MM.1S (cell line): ENCODE results near the gene FILIP1.

Source experiments
- DNase-seq: peaks from one replicate; pipeline ENCODE4 v3.0.0-alpha.2; 2015
- H2AFZ ChIP-seq: fragments of 300-600 bp; sonication (generic); 2 replicates; pipeline ENCODE4 v1.6.0; 2016; ENCODE audit warnings: antibody characterized with exemption, low read length
- H3F3A ChIP-seq: fragments of 300-600 bp; sonication (generic); 2 replicates; pipeline ENCODE4 v1.6.1; 2016; ENCODE audit warnings: mild to moderate bottlenecking, antibody characterized with exemption, low read length, moderate library complexity, mixed read lengths; ENCODE audit not compliant: insufficient read depth
- H3K27ac ChIP-seq: fragments of 300-600 bp; sonication (generic); 2 replicates; pipeline ENCODE4 v1.5.1; 2016; ENCODE audit warnings: mild to moderate bottlenecking, low read length
- H3K27me3 ChIP-seq: fragments of 300-600 bp; sonication (generic); replicated peaks from 2 replicates; pipeline ENCODE4 v1.6.0; 2016; ENCODE audit warnings: low read length; ENCODE audit not compliant: insufficient read depth
- H3K36me3 ChIP-seq: fragments of 300-600 bp; sonication (generic); replicated peaks from 2 replicates; pipeline ENCODE4 v1.6.1; 2016; ENCODE audit warnings: mild to moderate bottlenecking, low read length, mixed read lengths; ENCODE audit not compliant: insufficient read depth
- H3K4me1 ChIP-seq: fragments of 300-600 bp; sonication (generic); 2 replicates; pipeline ENCODE4 v1.6.1; 2016; ENCODE audit warnings: low read length, mixed read lengths
- H3K4me2 ChIP-seq: fragments of 300-600 bp; sonication (generic); 2 replicates; pipeline ENCODE4 v1.6.0; 2016; ENCODE audit warnings: low read depth, low read length
- H3K4me3 ChIP-seq: fragments of 300-600 bp; sonication (generic); 2 replicates; pipeline ENCODE4 v1.5.1; 2016; ENCODE audit warnings: low read length, mixed read lengths
- H3K79me2 ChIP-seq: fragments of 300-600 bp; sonication (generic); 2 replicates; pipeline ENCODE4 v1.6.1; 2016; ENCODE audit warnings: mixed run types, low read length, mixed read lengths
- H3K9ac ChIP-seq: fragments of 300-600 bp; sonication (generic); 2 replicates; pipeline ENCODE4 v1.6.1; 2016; ENCODE audit warnings: low read length, mixed read lengths
- H3K9me2 ChIP-seq: fragments of 300-600 bp; sonication (generic); replicated peaks from 2 replicates; pipeline ENCODE4 v1.6.1; 2016; ENCODE audit warnings: mild to moderate bottlenecking, low read length, mixed read lengths; ENCODE audit not compliant: insufficient read depth
- H3K9me3 ChIP-seq: fragments of 300-600 bp; sonication (generic); replicated peaks from 2 replicates; pipeline ENCODE4 v1.6.1; 2016; ENCODE audit warnings: mild to moderate bottlenecking, low read length, mixed read lengths; ENCODE audit not compliant: insufficient read depth
- H4K20me1 ChIP-seq: fragments of 300-600 bp; sonication (generic); 2 replicates; pipeline ENCODE4 v1.6.1; 2016; ENCODE audit warnings: mild to moderate bottlenecking, low read length, moderate library complexity, mixed read lengths; ENCODE audit not compliant: insufficient read depth
- EZH2 ChIP-seq: fragments of 300-600 bp; sonication (generic); optimal IDR thresholded peaks from 2 replicates; pipeline ENCODE3; 2017; ENCODE audit warnings: low read depth, mild to moderate bottlenecking, antibody characterized with exemption, low read length, mixed read lengths
- EZH2phosphoT487 ChIP-seq: fragments of 300-600 bp; sonication (generic); IDR thresholded peaks from 2 replicates; pipeline ENCODE4 v1.6.1; 2018; ENCODE audit warnings: antibody characterized with exemption, low read length
- TF ChIP-seq, protein P1 (sequence below): fragments of 300-600 bp; sonication (generic); IDR thresholded peaks from 2 replicates; pipeline ENCODE4 v1.5.1; 2016; ENCODE audit warnings: antibody characterized with exemption, low read length, mixed read lengths

Gene FILIP1

GRCh38 chr6:75382634-75382900 lies 111.0 kb downstream of the FILIP1 start:
- Histone ChIP-seq H3K9me3 (no peaks in the 10 kb centered on the region), H4K20me1 (no peaks in the 10 kb centered on the region), H3K4me1 (no peaks in the 10 kb centered on the region), H3K4me2 (no peak overlapping the region), H3K27me3 (no peaks in the 10 kb centered on the region), H3K27ac (no peak overlapping the region), H2AFZ (no peak overlapping the region), H3K9ac (no peak overlapping the region), H3K79me2 (no peaks in the 10 kb centered on the region), H3K4me3 (no peak overlapping the region), H3K9me2 (no peaks in the 10 kb centered on the region), H3K36me3 (no peaks in the 10 kb centered on the region), H3F3A (no peaks in the 10 kb centered on the region)
- DNase-seq = no peak
- TF ChIP-seq EZH2 = no peak
- TF ChIP-seq, protein P1, sequence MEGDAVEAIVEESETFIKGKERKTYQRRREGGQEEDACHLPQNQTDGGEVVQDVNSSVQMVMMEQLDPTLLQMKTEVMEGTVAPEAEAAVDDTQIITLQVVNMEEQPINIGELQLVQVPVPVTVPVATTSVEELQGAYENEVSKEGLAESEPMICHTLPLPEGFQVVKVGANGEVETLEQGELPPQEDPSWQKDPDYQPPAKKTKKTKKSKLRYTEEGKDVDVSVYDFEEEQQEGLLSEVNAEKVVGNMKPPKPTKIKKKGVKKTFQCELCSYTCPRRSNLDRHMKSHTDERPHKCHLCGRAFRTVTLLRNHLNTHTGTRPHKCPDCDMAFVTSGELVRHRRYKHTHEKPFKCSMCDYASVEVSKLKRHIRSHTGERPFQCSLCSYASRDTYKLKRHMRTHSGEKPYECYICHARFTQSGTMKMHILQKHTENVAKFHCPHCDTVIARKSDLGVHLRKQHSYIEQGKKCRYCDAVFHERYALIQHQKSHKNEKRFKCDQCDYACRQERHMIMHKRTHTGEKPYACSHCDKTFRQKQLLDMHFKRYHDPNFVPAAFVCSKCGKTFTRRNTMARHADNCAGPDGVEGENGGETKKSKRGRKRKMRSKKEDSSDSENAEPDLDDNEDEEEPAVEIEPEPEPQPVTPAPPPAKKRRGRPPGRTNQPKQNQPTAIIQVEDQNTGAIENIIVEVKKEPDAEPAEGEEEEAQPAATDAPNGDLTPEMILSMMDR = no peak
- no peak for TF ChIP-seq EZH2phosphoT487

GRCh38 chr6:75381877-75382633 lies 111.5 kb downstream of the FILIP1 start:
- Histone ChIP-seq H3K4me2 (no peak overlapping the region), H3K9me2 (no peaks in the 10 kb centered on the region), H3F3A (no peaks in the 10 kb centered on the region), H3K36me3 (no peaks in the 10 kb centered on the region), H3K9me3 (no peaks in the 10 kb centered on the region), H3K9ac (no peak overlapping the region), H4K20me1 (no peaks in the 10 kb centered on the region), H3K27ac (no peak overlapping the region), H3K4me1 (no peaks in the 10 kb centered on the region), H3K27me3 (no peaks in the 10 kb centered on the region), H3K79me2 (no peaks in the 10 kb centered on the region), H2AFZ (no peak overlapping the region), H3K4me3 (no peak overlapping the region)
- TF ChIP-seq EZH2 (no peak), EZH2phosphoT487 (no peak)
- TF ChIP-seq, protein P1 = no peak
- DNase-seq = no peak

GRCh38 chr6:75379536-75379935 lies 114.1 kb downstream of the FILIP1 start:
- Histone ChIP-seq H3K9me2 (no peaks in the 10 kb centered on the region), H3K27me3 (no peaks in the 10 kb centered on the region), H3F3A (no peaks in the 10 kb centered on the region), H3K36me3 (no peaks in the 10 kb centered on the region), H3K4me2 (no peak overlapping the region), H3K9me3 (no peaks in the 10 kb centered on the region), H3K4me1 (no peaks in the 10 kb centered on the region), H4K20me1 (no peaks in the 10 kb centered on the region), H3K4me3 (no peak overlapping the region), H2AFZ (no peak overlapping the region), H3K27ac (no peak overlapping the region), H3K79me2 (no peaks in the 10 kb centered on the region), H3K9ac (no peak overlapping the region)
- DNase-seq = no peak
- TF ChIP-seq, protein P1 = no peak
- TF ChIP-seq EZH2phosphoT487 = no peak
- no peak for TF ChIP-seq EZH2
